Pancreas (tissue), 10 donors: ENCODE measurements around the gene STIL. TPM values are rescaled to one million over a fixed set of nuclear protein-coding genes. Genes with fewer than 3 reads are reported as not detected.

ENCODE experiments used
- ATAC-seq, 4 donors: fragments of 200-7000 bp; cut with Tn5 transposase; one replicate each; pipeline versions ENCODE4 v1.8.0 to v1.9.1; 2020; ENCODE audit warnings: mild to moderate bottlenecking in 4 of 4, moderate library complexity in 4 of 4
- DNase-seq, 6 donors: peaks; one replicate each; pipeline ENCODE4 v3.0.0-alpha.2; 2020
- FAIRE-seq: peaks from 2 replicates; lab custom pipeline; 2012; peaks lifted over from hg19 to GRCh38; lab: Jason Lieb, UNC
- H3K27ac ChIP-seq, 4 donors: fragments of 200-600 bp; sonication (generic); 1 replicate in 3 of 4; 2 replicates in 1 of 4; pipeline versions ENCODE4 v1.5.0 to v1.8.0; 2020
- H3K27me3 ChIP-seq, 4 donors: fragments of 200-600 bp; one replicate each; pipeline ENCODE4 v1.8.0; 2021
- H3K36me3 ChIP-seq, 3 donors: fragments of 200-600 bp; sonication (generic) in 1 of 3; one replicate each; pipeline versions ENCODE4 v1.5.0 to v1.8.0; 2020 to 2021
- H3K4me1 ChIP-seq, 3 donors: fragments of 200-600 bp; one replicate each; pipeline ENCODE4 v1.8.0; 2021
- H3K4me3 ChIP-seq, 4 donors: fragments of 200-600 bp; sonication (generic) in 2 of 4; one replicate each; pipeline versions ENCODE4 v1.5.0 to v1.8.0; 2020 to 2021
- H3K9me3 ChIP-seq, 4 donors: fragments of 200-600 bp; one replicate each; pipeline ENCODE4 v1.8.0; 2021
- CTCF ChIP-seq, 4 donors: fragments of 200-600 bp; sonication (generic) in 3 of 4; IDR thresholded peaks; one replicate each; pipeline versions ENCODE4 v1.5.0 to v1.8.0; 2021; ENCODE audit warnings: antibody characterized with exemption in 4 of 4
- WGBS, 2 donors: extraction: QIAGEN DNeasy Blood & Tissue Kit; methylation state at CpG; one replicate each; pipeline ENCODE4 v1.1.7; 2013; 5-methylcytosine and 5-hydroxymethylcytosine counted together
- intact Hi-C, 3 donors: fragments of 100-400 bp; cut with DNase I; formaldehyde crosslinking; loops; one replicate each; pipeline versions ENCODE4 v1.11.1 to v1.14.2; 2022
- polyA plus RNA-seq, 2 donors: library from polyadenylated mRNA; stranded (reverse); fragments of 200-250 nt; gene quantifications; one replicate each; pipeline ENCODE4 v1.2.3, GENCODE V29; 2013
- total RNA-seq, 6 donors: library from RNA; stranded (reverse); fragmentation: NEBNext Ultra II Directional in 4 of 6; extraction: Animal tissue kit (Norgen Biotek cat#: 25700) in 4 of 6; gene quantifications; one replicate each; pipeline versions ENCODE4 v1.2.1 to v1.2.4, GENCODE V29; 2021 to 2023
- donor health status: healthy with polysubstance abuse.
- donor health status: DM: no; HTN: no; CAD: no; lungs with moderate emphysema.
- donor health status: DM: no; HTN: no; CAD: no.
- donor health status: control.
- donor health status: control.
- donor health status: Bipolar disorder and iron deficiency.
- donor health status: DM: yes; HTN: yes; CAD: no.
- donor health status: DM: no; HTN: no; CAD: no.
- donor health status: DM: no; HTN: no; CAD: no.
- donor health status: DM: yes; HTN: yes; CAD: no.

Gene STIL
- total and polyA plus RNA-seq, 8 donors, result 0.43 to 1.5 (median 0.53) TPM

DNA sequence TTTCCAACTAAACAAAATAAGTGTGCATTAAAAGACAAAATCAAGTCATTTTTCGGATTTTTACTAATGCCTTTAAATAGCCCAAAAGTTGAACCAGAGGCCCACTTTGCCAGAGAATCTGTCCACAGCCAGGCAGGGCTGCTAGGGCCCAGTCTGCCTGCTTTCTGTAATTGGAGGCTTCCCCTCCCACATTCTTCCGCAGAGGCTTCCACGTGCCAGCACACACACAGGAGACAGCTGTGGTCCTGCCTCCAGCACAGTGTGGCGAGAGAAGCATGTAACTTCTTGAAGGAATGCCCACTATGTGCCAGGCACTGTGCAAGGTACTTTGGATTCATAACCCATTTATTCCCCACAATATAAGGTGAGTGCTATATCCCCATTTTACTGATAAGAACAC lies 112.8 kb downstream of the STIL start:
- 56 to 59% methylated on average over 4 of the region's 4 CpGs for WGBS, 2 donors
- Histone ChIP-seq H3K4me1 (no peaks in the 10 kb centered on the region), H3K9me3 (no peaks in the 10 kb centered on the region), H3K27me3 (no peaks in the 10 kb centered on the region), H3K4me3 (no peak overlapping the region), H3K27ac (no peak overlapping the region), H3K36me3 (no peaks in the 10 kb centered on the region)
- no peak for TF ChIP-seq CTCF (IDR thresholded peaks at IDR 0.05)
- no peak for ATAC-seq
- intact Hi-C loops, result no loop called here
- no peak for FAIRE-seq
- no peak for DNase-seq

Other genes with a start within 250 kb of the STIL start
- under 1 TPM in 2 of 6 donors, not detected in 4; 0.06 to 0.29 TPM for gene CYP4Z1, start 246.9 kb downstream of the STIL start, total RNA-seq
- gene CYP4Z1, start 246.9 kb downstream of the STIL start, polyA plus RNA-seq, result under 1 TPM; 0.30 to 0.40 TPM
- under 1 TPM in 1 of 6 donors, not detected in 5; 0.19 TPM for gene CYP4A22, start 176.7 kb downstream of the STIL start, total RNA-seq
- gene CYP4A22, start 176.7 kb downstream of the STIL start, polyA plus RNA-seq, result under 1 TPM; 0.11 to 0.28 TPM
- gene PDZK1IP1, start 124.1 kb downstream of the STIL start, total RNA-seq, result 10 to 100 TPM; 26.6 to 55.9 (median 46.4) TPM
- 10 to 100 TPM; 26.1 to 41.9 TPM for gene PDZK1IP1, start 124.1 kb downstream of the STIL start, polyA plus RNA-seq
- 1 to 10 TPM in 2 of 6 donors, under 1 TPM in 4; 0.28 to 1.2 (median 0.39) TPM for gene TAL1, start 81.9 kb downstream of the STIL start, total RNA-seq
- 1 to 10 TPM; 1.8 to 3.2 TPM for gene TAL1, start 81.9 kb downstream of the STIL start, polyA plus RNA-seq
- 10 to 100 TPM; 51.1 to 93.0 (median 75.2) TPM for gene CMPK1, start 19.6 kb upstream of the STIL start, total RNA-seq
- gene CMPK1, start 19.6 kb upstream of the STIL start, polyA plus RNA-seq, result 10 to 100 TPM; 43.8 to 54.9 TPM
- gene FOXE3, start 102.1 kb upstream of the STIL start, total RNA-seq, result not detected
- gene FOXE3, start 102.1 kb upstream of the STIL start, polyA plus RNA-seq, result not detected
- gene FOXD2, start 123.9 kb upstream of the STIL start, total RNA-seq, result under 1 TPM; 0.04 to 0.19 (median 0.09) TPM
- under 1 TPM; 0.02 to 0.08 TPM for gene FOXD2, start 123.9 kb upstream of the STIL start, polyA plus RNA-seq